Stimulated activated CD8-positive, alpha-beta memory T cell treated with anti-CD3 and anti-CD28 coated beads, Interleukin-12 subunit alpha, Interleukin-12 subunit beta, amount 100 ng/mL, for 1 hour (primary cell): ENCODE results near the gene MIF4GD.

Source experiments
- DNase-seq: peaks from one replicate; pipeline ENCODE4 v3.0.0-alpha.2; 2020; ENCODE audit warnings: low read depth

MIF4GD gene

GRCh38 chr17:75232786-75233185 is 38.2 kb downstream of the MIF4GD start:
- DNase-seq: no peak

- no peak for DNase-seq
Observed at GRCh38 chr17:75231741-75232464, 39.1 kb downstream of the MIF4GD start.

- no peak for DNase-seq
Observed at GRCh38 chr17:75231071-75231470, 40.0 kb downstream of the MIF4GD start.

- no peak for DNase-seq
Observed at GRCh38 chr17:75228847-75229246, 42.2 kb downstream of the MIF4GD start.

GRCh38 chr17:75228305-75228704 is 42.7 kb downstream of the MIF4GD start:
- DNase-seq: no peak

GRCh38 chr17:75227729-75228128 is 43.3 kb downstream of the MIF4GD start:
- DNase-seq: no peak

- no peak for DNase-seq
Observed at GRCh38 chr17:75225016-75225415, 46.0 kb downstream of the MIF4GD start.

- DNase-seq: no peak
Observed at GRCh38 chr17:75219815-75220214, 51.2 kb downstream of the MIF4GD start.

- no peak for DNase-seq
Observed at GRCh38 chr17:75218131-75218530, 52.9 kb downstream of the MIF4GD start.
